Smooth muscle cell (in vitro differentiated cells): Measurements from ENCODE around the gene ATAD3B. TPM values are rescaled to one million over a fixed set of nuclear protein-coding genes. Genes with fewer than 3 reads are reported as not detected.

Experiments
- DNase-seq: peaks from one replicate; lab custom pipeline; 2025; ENCODE audit not compliant: unreplicated experiment; lab: John Stamatoyannopoulos, UW
- H2AFZ ChIP-seq: fragments of 200-600 bp; sonication (generic); 2 replicates; pipeline ENCODE4 v1.6.0; 2016; ENCODE audit warnings: antibody characterized with exemption, low read depth, mild to moderate bottlenecking
- H3F3A ChIP-seq: fragments of 200-600 bp; sonication (generic); 2 replicates; pipeline ENCODE4 v1.6.0; 2017; ENCODE audit warnings: antibody characterized with exemption, low read depth
- H3K27ac ChIP-seq: fragments of 200-600 bp; sonication (generic); 2 replicates; pipeline ENCODE4 v1.5.1; 2016; ENCODE audit warnings: low read depth, mild to moderate bottlenecking
- H3K27me3 ChIP-seq: fragments of 200-600 bp; sonication (generic); 2 replicates; pipeline ENCODE4 v1.6.1; 2016; ENCODE audit warnings: low read depth, mild to moderate bottlenecking
- H3K36me3 ChIP-seq: fragments of 200-600 bp; sonication (generic); 2 replicates; pipeline ENCODE4 v1.5.1; 2016; ENCODE audit warnings: low read depth
- H3K4me1 ChIP-seq: fragments of 200-600 bp; sonication (generic); 2 replicates; pipeline ENCODE4 v1.5.1; 2016; ENCODE audit warnings: low read depth
- H3K4me2 ChIP-seq: fragments of 200-600 bp; sonication (generic); 2 replicates; pipeline ENCODE4 v1.6.0; 2016; ENCODE audit warnings: mild to moderate bottlenecking
- H3K4me3 ChIP-seq: fragments of 200-600 bp; sonication (generic); 2 replicates; pipeline ENCODE4 v1.5.1; 2016; ENCODE audit warnings: mild to moderate bottlenecking
- H3K79me2 ChIP-seq: fragments of 200-600 bp; sonication (generic); 2 replicates; pipeline ENCODE4 v1.6.0; 2016; ENCODE audit warnings: low read depth, mild to moderate bottlenecking
- H3K9ac ChIP-seq: fragments of 200-600 bp; sonication (generic); 2 replicates; pipeline ENCODE4 v1.6.0; 2016; ENCODE audit warnings: low read depth
- H3K9me3 ChIP-seq: fragments of 200-600 bp; sonication (generic); replicated peaks from 2 replicates; pipeline ENCODE4 v1.5.1; 2016; ENCODE audit warnings: low read depth
- H4K20me1 ChIP-seq: fragments of 200-600 bp; sonication (generic); 2 replicates; pipeline ENCODE4 v1.6.0; 2016; ENCODE audit warnings: low read depth
- CTCF ChIP-seq: fragments of 200-600 bp; sonication (generic); IDR thresholded peaks from 2 replicates; pipeline ENCODE4 v1.5.1; 2017; ENCODE audit warnings: borderline replicate concordance, mild to moderate bottlenecking, antibody characterized with exemption; ENCODE audit not compliant: insufficient read depth, poor library complexity, severe bottlenecking
- WGBS: methylation state at CpG from one replicate; pipeline ENCODE4 v1.1.7; 2016; ENCODE audit warnings: low lambda C conversion rate; 5-methylcytosine and 5-hydroxymethylcytosine counted together
- polyA plus RNA-seq: library from polyadenylated mRNA; unstranded; fragments of >200 nt; fragmentation: Nextera tagmentation; extraction: Ambion mirVana; gene quantifications from 2 replicates; pipeline ENCODE4 v1.2.1, GENCODE V29; 2016
- total RNA-seq: library from RNA; depleted of rRNA; stranded (reverse); fragments of >200 nt; gene quantifications from 2 replicates; pipeline ENCODE4 v1.2.3, GENCODE V29; 2014

Gene ATAD3B
- total and polyA plus RNA-seq, 2 experiments from 2014 or later = 8.6 to 20.2 TPM

GRCh38 chr1:1536938-1537546, 65.5 kb downstream of the ATAD3B start:
- no peak for DNase-seq
- Histone ChIP-seq H3K4me3 (no peak overlapping the region), H2AFZ (no peak overlapping the region), H3F3A (peaks cover 5% of the 10 kb centered on the region), H3K79me2 (peaks cover 3% of the 10 kb centered on the region), H3K36me3 (no peaks in the 10 kb centered on the region), H3K27me3 (no peaks in the 10 kb centered on the region), H3K4me2 (no peak overlapping the region), H3K9me3 (no peaks in the 10 kb centered on the region), H4K20me1 (peaks cover 7% of the 10 kb centered on the region), H3K27ac (no peak overlapping the region), H3K4me1 (peaks cover 7% of the 10 kb centered on the region), H3K9ac (no peak overlapping the region)
- TF ChIP-seq CTCF = no peak
- WGBS = 96% methylated on average over 15 of the region's 15 CpGs

DNA sequence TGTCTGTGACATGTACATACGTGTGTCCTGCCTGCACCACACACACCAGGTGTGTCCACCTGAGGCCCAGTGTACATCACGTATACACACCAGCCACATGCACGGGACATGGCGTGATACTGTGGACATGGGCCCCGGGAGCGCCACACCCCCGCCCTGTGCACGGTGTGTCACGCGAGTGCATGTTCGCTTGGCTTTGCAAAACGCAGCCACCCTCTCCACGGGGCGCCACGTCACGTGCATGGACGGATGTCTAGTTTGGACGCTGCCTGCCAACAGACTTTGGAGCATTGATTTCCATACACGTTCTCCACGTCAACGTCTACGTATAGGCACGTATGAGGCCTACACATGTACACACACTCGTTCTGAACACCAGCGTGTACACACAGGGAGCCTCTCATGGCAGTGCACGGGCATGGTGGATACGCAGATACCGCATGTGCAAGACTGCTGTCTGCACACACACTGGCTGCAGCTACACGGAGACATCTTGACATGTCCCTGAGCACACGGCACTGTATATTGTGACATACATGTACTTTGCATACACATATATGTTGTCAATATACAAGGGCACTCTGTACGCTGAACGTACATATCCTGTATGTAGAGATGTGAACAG, 66.2 kb downstream of the ATAD3B start:
- Histone ChIP-seq H3K36me3 (no peaks in the 10 kb centered on the region), H3K9ac (no peak overlapping the region), H3K27me3 (no peaks in the 10 kb centered on the region), H3K4me3 (no peak overlapping the region), H3K79me2 (peaks cover 3% of the 10 kb centered on the region), H3K27ac (no peak overlapping the region), H2AFZ (no peak overlapping the region), H3K9me3 (no peaks in the 10 kb centered on the region), H3K4me2 (no peak overlapping the region), H3K4me1 (peaks cover 7% of the 10 kb centered on the region), H3F3A (peaks cover 6% of the 10 kb centered on the region), H4K20me1 (peaks cover 7% of the 10 kb centered on the region)
- 98% methylated on average over 32 of the region's 32 CpGs for WGBS
- no peak for DNase-seq
- no peak for TF ChIP-seq CTCF

DNA sequence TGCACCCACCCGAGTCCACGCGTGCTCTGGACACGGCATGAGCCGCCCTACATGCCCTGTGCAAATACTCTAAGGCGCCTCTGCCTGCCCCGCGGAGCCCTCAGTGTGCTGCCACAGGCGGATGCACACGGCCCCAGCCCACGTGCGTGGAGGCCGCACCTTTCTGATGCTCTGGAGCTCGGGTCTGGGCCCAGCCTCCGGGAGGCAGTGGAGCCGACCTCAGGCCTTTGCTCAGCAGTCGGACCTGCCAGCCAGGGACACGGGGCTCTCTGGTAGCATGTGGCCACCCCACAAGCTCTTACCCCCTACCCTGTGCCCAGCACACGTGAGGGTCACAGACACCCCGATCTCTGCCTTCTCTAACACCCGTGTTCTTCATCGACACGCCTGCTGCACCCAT, 66.8 kb downstream of the ATAD3B start:
- H4K20me1 ChIP-seq = peaks cover 7% of the 10 kb centered on the region
- H3K79me2 ChIP-seq = peaks cover 3% of the 10 kb centered on the region
- no peaks in the 10 kb centered on the region for H3K9me3 ChIP-seq
- no peak for DNase-seq
- H3K27ac ChIP-seq = no peak overlapping the region
- H3K9ac ChIP-seq = no peak overlapping the region
- H3K4me2 ChIP-seq = no peak overlapping the region
- H2AFZ ChIP-seq = no peak overlapping the region
- peaks cover 6% of the 10 kb centered on the region for H3F3A ChIP-seq
- H3K36me3 ChIP-seq = no peaks in the 10 kb centered on the region
- peaks cover 7% of the 10 kb centered on the region for H3K4me1 ChIP-seq
- no peaks in the 10 kb centered on the region for H3K27me3 ChIP-seq
- no peak for TF ChIP-seq CTCF
- H3K4me3 ChIP-seq = no peak overlapping the region
- 95% methylated on average over 23 of the region's 23 CpGs for WGBS

DNA sequence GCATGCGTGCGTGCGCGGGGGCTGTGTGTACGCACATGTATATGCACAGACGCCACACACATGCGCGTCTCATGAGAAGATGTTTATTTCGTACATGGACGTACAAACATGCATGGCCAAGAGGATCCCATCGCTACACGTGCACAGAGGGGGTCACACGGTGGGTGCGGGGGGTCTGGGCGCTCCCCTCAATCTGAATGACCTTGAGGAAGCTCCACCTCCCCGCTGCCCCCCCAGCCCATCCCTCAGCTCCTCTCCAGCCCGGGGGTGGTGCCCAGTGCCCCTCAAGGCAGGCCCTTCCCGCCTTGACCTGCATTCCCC, 67.4 kb downstream of the ATAD3B start:
- no peak overlapping the region for H3K9ac ChIP-seq
- no peak for DNase-seq
- no peaks in the 10 kb centered on the region for H3K36me3 ChIP-seq
- H4K20me1 ChIP-seq = peaks cover 7% of the 10 kb centered on the region
- no peaks in the 10 kb centered on the region for H3K27me3 ChIP-seq
- H3K4me2 ChIP-seq = peak overlapping the region; percentile 96
- no peaks in the 10 kb centered on the region for H3K9me3 ChIP-seq
- no peak overlapping the region for H2AFZ ChIP-seq
- TF ChIP-seq CTCF = no peak
- WGBS = 94% methylated on average over 18 of the region's 18 CpGs
- H3K27ac ChIP-seq = no peak overlapping the region
- no peak overlapping the region for H3K4me3 ChIP-seq
- H3K4me1 ChIP-seq = peaks cover 7% of the 10 kb centered on the region
- peaks cover 6% of the 10 kb centered on the region for H3F3A ChIP-seq
- peaks cover 3% of the 10 kb centered on the region for H3K79me2 ChIP-seq
